Measurements from ENCODE around the gene CRTC3.

Gene CRTC3

DNA sequence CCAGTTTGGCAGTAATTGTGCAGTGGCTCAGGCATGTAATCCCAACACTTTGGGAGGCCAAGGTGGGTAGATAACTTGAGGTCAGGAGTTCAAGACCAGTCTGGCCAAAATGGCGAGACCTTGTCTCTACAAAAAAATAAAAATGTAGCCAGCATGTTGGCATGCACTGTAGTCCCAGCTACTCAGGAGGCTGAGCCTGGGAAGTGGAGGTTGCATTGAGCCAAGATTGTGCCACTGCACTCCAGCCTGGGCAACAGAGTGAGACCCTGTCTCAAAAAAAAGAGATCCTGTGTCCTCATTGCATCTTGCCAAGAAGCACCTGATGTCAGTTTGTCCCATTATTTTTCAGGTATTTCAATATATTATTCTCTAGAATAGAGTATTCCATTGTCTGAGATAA lies 61.8 kb downstream of the CRTC3 start:
- TF ChIP-seq, protein P1, sequence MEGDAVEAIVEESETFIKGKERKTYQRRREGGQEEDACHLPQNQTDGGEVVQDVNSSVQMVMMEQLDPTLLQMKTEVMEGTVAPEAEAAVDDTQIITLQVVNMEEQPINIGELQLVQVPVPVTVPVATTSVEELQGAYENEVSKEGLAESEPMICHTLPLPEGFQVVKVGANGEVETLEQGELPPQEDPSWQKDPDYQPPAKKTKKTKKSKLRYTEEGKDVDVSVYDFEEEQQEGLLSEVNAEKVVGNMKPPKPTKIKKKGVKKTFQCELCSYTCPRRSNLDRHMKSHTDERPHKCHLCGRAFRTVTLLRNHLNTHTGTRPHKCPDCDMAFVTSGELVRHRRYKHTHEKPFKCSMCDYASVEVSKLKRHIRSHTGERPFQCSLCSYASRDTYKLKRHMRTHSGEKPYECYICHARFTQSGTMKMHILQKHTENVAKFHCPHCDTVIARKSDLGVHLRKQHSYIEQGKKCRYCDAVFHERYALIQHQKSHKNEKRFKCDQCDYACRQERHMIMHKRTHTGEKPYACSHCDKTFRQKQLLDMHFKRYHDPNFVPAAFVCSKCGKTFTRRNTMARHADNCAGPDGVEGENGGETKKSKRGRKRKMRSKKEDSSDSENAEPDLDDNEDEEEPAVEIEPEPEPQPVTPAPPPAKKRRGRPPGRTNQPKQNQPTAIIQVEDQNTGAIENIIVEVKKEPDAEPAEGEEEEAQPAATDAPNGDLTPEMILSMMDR (IDR thresholded peaks at IDR 0.05): no peak

DNA sequence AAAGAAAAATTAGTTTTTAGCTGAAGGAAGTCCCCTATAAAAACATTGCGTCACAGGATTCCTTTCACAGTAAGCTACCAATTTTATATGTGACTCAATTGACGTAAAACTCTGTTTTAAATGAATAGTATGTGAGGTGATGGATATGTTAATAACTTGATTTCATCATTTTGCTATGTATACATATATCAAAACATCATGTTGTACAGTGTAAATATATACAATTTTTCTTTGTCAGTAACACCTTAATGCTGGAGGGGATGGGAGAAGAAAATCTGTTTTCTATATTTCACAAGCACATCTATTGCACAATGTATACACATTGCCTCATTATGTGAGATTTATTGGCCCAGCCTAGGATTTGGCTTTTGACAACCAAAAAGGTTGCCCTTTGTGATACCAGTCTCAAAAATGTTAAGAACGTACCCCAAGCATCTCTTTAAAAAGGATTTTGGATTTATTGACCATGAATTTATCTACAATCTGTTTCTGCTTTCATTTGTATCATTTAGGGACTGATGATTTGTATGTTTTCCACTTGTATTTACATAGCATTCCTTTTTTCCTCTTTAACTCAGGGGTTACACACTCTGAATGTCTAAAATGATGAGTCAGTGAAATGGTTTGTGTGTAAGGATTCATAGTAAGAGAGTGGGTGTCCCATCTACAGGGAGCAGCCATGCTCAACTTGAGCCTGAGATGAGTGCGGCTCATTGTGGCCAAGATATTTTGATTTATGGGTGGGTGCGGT lies 62.6 kb downstream of the CRTC3 start:
- TF ChIP-seq, protein P1 (IDR thresholded peaks at IDR 0.05): no peak

DNA sequence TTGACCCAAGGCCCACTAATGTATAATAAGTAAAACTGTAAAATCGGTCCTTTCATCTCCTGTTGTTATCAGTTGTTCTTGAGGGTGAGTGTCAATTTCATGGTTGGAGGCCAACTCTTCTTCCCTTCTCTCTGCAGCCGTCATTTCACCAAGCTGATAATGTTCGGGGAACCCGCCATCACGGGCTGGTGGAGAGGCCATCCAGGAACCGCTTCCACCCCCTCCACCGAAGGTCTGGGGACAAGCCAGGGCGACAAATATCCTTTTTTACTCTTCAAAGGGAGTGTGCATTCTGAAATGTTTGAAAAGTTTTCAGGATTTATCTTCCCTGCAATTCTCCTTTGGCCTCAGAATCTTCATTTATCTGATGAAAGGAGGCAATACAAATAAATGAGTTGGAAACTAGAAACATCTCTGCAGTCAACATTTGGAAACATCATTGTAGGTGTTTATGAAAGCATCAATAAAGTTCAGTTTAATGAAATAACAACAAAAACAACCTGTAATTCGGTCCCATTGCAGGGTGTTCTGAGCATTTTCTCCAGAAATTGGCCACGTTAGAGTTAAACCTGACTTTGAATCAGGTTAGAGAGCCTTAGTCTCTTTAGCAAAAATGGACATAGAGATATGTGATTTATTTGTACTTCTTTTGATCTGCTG lies 63.9 kb downstream of the CRTC3 start:
- TF ChIP-seq, protein P1 (IDR thresholded peaks at IDR 0.05): no peak

DNA sequence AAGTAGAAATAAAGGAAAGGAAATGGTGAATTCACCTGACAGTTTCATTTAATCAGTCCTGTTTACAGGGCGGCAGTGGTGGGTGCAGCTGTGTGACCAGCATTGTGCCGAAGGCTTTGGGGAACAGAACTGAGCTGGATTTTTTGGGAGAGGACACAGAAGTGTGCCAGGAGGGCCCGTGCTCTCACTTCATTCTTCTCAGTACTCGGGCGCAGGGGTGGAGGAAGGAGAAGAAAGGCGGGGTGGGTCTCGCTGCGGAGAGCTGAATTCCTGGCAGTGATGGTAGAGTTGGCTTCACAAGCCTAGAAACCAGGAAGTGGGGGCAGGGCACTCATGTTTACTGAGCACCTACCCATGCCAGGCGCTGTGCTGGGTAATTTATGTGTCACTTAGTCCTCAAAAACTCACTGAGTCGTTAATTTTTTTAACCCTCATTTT lies 64.6 kb downstream of the CRTC3 start:
- TF ChIP-seq, protein P1 (IDR thresholded peaks at IDR 0.05): no peak

DNA sequence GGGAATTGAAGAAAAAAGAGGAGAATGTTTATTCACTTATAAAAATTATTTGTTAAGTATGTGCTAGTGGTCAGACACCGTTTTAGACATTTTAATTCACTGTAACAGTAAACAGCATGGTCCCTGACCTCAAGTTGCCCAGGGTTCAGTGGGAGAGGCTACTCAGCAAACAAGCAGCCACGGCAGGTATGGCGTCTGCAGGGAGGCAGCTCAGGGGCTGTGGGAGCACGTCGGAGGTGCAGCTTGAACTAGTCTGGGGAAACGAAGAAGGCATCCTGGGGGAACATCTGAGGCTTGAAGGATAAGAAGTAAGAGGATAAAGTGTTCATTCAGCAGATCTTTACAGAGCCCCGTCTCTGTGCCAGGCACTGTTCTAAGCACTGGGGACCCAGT lies 66.0 kb downstream of the CRTC3 start:
- TF ChIP-seq, protein P1 (IDR thresholded peaks at IDR 0.05): no peak

DNA sequence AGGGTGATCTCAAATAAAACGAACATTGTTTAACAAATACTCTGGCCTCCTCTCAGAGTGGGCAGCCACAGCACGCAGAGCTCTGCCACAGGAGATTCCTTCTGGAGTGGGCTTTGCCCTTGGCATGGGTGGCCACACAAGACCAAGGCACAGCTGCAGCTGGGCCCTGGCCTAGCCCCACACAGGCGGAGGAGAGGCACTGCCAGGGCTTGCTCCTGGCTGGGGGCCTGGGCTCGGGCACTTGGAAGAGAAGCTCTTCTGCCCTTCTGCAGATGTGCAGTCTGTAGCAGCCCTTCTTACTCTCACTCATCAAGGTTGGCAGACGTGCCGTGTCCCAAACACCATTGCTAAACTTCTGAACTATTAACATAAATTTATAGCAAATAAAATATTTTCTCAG lies 67.2 kb downstream of the CRTC3 start:
- TF ChIP-seq, protein P1 (IDR thresholded peaks at IDR 0.05): no peak

DNA sequence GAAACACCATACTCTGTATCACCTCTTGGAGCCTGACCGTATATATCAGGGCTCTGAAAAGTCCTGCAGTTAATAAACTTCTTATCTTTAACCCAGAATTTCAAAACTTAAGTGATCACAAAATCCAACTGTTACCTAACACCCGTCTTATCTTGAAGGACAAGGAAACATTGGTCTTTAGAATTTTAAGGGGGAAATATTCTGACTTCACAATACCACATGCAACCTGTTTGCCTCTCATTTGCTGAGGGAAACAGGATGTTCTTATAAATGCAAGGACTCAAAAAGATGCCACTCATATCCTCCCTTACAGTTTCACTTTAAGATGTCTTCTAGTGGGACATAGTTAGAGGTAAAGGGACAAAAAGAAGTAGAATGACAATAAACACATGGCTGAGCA lies 67.9 kb downstream of the CRTC3 start:
- TF ChIP-seq, protein P1 (IDR thresholded peaks at IDR 0.05): no peak

Data from LNCAP (cell line).